GM18868 (cell line): ENCODE results near the gene SEC24B.
"Not testable (repeated sequence)": the region's sequence is repeated elsewhere in the genome, so short reads cannot be mapped to it uniquely, and the experiment has no call there.

Experiments
- ATAC-seq: cut with Tn5 transposase; IDR thresholded peaks from one replicate; pipeline ENCODE4 v1.9.1; 2021; ENCODE audit warnings: mild to moderate bottlenecking, moderate library complexity; ENCODE audit not compliant: unreplicated experiment

The SEC24B gene

GRCh38 chr4:109432203-109432602 lies 1.4 kb upstream of the SEC24B start:
- no peak for ATAC-seq

- no peak for ATAC-seq
Measured at GRCh38 chr4:109432696-109433095, 919 bp upstream of the SEC24B start.

- peak; percentile 39 for ATAC-seq
Measured at GRCh38 chr4:109434007-109434971, 674 bp downstream of the SEC24B start.

- ATAC-seq: no peak
Measured at GRCh38 chr4:109435635-109436034, 2.0 kb downstream of the SEC24B start.

GRCh38 chr4:109436504-109436903 lies 2.9 kb downstream of the SEC24B start:
- no peak for ATAC-seq

GRCh38 chr4:109440948-109441347 lies 7.3 kb downstream of the SEC24B start:
- no peak for ATAC-seq

GRCh38 chr4:109441862-109442458 lies 8.3 kb downstream of the SEC24B start:
- ATAC-seq: no peak

GRCh38 chr4:109444182-109444844 lies 10.7 kb downstream of the SEC24B start:
- ATAC-seq: peak; percentile 84

GRCh38 chr4:109447278-109447677 lies 13.7 kb downstream of the SEC24B start:
- no peak for ATAC-seq

GRCh38 chr4:109451544-109452273 lies 18.1 kb downstream of the SEC24B start:
- no peak for ATAC-seq

- ATAC-seq: not testable (repeated sequence)
Measured at GRCh38 chr4:109453110-109453509, 19.5 kb downstream of the SEC24B start.

GRCh38 chr4:109462297-109462696 lies 28.7 kb downstream of the SEC24B start:
- ATAC-seq: peak; percentile 92

GRCh38 chr4:109462802-109463201 lies 29.2 kb downstream of the SEC24B start:
- no peak for ATAC-seq

GRCh38 chr4:109465069-109465468 lies 31.5 kb downstream of the SEC24B start:
- no peak for ATAC-seq

- ATAC-seq: no peak
Measured at GRCh38 chr4:109469915-109470314, 36.3 kb downstream of the SEC24B start.

- peak; percentile 65 for ATAC-seq
Measured at GRCh38 chr4:109472343-109472761, 38.7 kb downstream of the SEC24B start.

- no peak for ATAC-seq
Measured at GRCh38 chr4:109473824-109474223, 40.2 kb downstream of the SEC24B start.

GRCh38 chr4:109486007-109486406 lies 52.4 kb downstream of the SEC24B start:
- no peak for ATAC-seq

- ATAC-seq: no peak
Measured at GRCh38 chr4:109494563-109494962, 60.9 kb downstream of the SEC24B start.

GRCh38 chr4:109495514-109495913 lies 61.9 kb downstream of the SEC24B start:
- no peak for ATAC-seq

GRCh38 chr4:109496875-109497274 lies 63.3 kb downstream of the SEC24B start:
- no peak for ATAC-seq
